NCI-H446 (cell line): ENCODE data around the gene DDAH1.

Experiments
- DNase-seq, 2 experiments: peaks; one replicate each; lab custom pipeline; 2025; lab: John Stamatoyannopoulos, UW

DDAH1 gene

GRCh38 chr1:85393490-85393889, 71.5 kb downstream of the DDAH1 start:
- no peak for DNase-seq

GRCh38 chr1:85388416-85388815, 76.5 kb downstream of the DDAH1 start:
- no peak for DNase-seq

DNA sequence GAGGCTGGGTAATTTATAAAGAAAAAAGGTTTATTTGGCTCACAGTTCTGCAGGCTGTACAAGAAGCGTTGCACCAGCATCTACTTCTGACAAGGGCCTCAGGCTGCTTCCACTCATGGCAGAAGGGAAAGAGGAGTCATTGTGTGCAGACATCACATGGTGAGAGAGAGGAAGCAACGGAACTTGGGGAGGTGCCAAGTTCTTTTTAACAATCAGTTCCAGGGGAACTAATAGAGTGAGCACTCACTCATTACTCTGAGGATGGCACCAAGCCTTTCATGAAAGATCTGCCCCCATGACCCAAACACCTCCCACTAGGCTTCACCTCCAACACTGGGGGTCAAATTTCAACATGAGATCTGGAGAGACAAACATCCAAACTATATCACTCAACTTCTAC, 77.2 kb downstream of the DDAH1 start:
- no peak for DNase-seq

- DNase-seq: no peak
Measured at GRCh38 chr1:85386068-85386722, 78.8 kb downstream of the DDAH1 start.

DNA sequence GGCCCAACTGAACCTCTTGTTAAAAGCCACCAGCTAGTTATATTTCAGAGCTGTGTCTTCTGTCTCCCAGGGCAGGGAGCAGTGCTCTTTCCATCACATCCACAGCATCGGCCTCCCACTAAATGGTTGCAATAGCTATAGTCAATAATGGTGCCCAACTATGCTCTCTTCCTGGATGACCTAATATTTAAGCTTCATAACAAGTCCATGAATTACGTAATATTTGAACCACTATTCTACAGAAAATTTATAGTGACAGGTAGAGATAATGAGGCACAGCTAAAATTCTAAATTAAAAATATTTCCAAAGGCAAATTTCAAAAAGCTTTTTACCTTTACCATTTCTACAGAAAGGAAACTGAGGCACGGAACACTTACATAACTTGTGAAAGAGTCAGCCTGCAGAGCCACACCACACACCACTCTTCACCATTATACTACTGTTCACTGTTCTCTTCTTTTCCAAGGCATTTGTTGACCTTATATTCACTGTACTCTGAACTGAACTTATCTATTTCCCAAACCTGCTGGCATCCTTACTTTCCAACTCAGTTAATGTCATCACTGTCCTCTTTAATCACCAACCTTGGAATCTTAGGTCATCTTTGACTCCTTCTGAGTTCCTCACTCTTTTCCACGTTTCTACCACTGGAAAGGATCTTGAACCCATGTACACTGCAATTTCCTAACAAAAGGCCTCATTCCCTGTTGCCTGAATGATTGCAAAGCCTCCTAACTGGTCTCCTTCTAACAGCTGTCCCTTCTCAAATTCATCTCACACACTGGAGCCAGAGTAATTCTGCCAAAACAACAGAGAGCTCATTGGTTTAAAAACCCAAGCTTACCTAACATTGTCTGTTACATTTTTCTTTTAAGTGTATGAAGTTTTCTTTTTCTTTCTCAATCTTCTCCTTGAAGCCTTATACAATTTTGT, 85.5 kb downstream of the DDAH1 start:
- peak in 1 of 2 experiments; percentile 11 for DNase-seq

GRCh38 chr1:85378534-85378933, 86.4 kb downstream of the DDAH1 start:
- DNase-seq: no peak

DNA sequence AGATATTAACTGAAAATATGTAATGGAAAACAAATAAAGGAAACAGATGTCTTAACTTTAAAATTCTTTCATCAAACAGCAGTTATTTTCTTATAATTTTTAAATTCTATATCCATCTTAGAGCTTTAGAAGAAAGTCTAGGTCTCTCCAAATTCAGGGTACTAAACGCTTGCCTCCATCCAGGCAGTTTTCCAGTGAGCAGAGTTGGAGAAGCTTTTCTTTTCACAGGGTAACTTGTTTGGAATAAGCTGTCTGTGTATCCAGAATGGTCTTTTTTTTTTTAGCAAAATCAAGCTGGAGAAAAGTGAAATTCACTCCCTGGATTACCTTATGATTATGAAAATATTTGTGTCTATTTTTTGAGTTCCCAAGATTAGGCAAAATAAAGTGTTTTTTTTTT, 88.6 kb downstream of the DDAH1 start:
- DNase-seq: no peak

DNA sequence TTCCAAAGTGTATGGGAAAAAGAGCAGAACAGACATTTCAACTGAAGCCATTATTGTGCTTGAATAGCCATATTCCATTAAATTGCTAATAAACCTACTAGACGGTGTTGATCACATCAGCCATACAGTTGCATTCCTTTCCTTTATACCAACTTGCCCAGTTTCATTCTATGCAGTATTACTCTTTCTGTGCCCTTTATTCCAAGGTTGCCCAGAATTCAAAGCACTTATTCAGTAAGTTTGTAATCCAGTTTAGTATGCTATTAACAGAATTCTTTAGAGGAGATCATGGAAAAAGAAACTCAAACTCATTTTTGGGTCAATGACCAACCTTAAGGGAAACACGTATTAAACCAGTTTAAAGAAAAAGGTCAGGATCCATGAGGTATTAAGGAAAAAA, 89.5 kb downstream of the DDAH1 start:
- no peak for DNase-seq

DNA sequence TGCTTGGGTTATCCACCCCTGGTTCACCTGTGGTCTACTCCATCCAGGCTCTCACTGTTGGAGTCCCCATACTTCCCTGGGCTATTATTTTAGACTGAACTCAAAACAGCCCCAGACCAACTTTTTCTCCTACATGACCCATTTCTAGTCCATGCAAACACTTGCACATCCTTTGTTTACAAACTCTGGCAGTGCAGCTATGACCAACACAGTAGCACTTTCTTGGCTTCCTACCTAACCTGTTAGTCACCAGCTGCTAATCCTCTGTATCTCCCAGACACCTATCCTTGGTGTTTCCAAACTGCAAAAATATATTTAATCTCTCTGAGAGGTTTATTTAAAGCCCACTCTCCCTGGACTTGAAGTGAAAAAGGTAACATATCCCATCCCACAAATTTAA, 90.8 kb downstream of the DDAH1 start:
- DNase-seq: no peak

DNA sequence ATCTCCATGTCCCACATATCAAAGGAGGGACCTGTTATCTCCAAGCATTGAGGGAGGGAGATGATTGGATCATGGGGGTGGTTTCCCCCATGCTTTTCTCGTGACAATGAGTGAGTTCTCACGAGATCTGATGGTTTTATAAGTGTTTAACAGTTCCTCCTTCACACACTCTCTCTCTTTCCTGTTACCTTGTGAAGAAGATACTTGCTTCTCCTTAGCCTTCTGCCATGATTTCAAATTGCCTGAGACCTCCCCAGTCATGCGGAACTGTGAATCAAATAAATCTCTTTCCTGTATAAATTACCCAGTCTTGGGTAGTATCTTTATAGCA, 91.6 kb downstream of the DDAH1 start:
- DNase-seq: no peak

- DNase-seq: peak in 1 of 2 experiments; percentile 47
Measured at GRCh38 chr1:85372683-85373377, 92.1 kb downstream of the DDAH1 start.

GRCh38 chr1:85371021-85371420, 93.9 kb downstream of the DDAH1 start:
- no peak for DNase-seq

- DNase-seq: no peak
Measured at GRCh38 chr1:85368073-85368770, 96.7 kb downstream of the DDAH1 start.

DNA sequence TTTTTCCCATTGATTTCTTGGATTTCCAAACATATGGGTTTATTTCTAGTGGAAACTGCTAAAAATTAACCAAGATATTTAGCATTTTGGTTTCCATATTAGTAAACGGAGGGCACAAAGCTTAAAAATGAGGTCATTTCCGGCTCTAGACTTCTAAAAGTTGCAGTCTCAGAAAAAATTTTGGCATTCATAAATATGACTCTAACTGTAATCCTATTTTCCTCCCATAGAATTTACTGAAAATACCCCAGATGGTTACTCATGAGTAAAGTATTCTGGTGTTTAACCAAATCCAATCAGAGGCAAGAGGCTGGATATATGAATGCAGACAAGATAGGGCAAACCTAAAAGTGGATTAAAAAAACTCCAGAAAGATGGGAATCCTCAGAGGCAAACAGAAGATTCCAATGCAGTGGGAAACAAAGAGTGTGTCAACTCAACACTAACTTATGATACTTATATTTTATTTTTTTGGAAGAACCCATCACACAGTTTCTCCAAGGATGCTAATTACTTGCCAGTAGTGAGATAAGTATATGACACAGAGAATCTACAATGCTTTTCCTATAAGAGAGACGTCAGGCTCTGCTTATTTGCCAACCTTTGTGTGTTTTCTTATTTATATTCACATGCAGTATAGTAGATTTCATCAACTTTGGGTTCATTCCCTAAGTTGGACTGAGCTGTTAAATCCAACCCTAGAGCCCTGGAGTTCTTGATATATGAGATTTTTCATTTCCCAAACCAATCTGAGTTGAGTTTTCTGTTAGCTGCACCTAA, 98.4 kb downstream of the DDAH1 start:
- no peak for DNase-seq

DNA sequence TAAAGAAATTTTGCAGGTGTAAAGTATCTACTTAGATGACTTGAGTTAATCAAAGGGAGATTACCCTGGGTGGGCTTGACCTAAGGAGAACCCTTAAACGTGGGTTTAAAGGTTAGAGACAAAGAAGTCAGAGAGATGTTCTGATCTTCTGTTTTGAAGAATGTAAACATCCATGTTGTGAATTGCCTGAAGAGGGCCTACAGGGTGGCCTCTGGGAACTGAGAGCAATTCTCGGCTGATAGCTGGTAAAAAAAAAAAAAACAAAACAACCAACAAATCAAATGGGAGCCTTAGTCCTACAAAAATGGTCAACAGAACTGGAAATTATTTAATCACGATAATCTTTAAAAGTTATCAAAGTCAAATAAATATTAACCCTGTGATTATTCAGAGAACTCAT, 99.1 kb downstream of the DDAH1 start:
- DNase-seq: no peak

DNA sequence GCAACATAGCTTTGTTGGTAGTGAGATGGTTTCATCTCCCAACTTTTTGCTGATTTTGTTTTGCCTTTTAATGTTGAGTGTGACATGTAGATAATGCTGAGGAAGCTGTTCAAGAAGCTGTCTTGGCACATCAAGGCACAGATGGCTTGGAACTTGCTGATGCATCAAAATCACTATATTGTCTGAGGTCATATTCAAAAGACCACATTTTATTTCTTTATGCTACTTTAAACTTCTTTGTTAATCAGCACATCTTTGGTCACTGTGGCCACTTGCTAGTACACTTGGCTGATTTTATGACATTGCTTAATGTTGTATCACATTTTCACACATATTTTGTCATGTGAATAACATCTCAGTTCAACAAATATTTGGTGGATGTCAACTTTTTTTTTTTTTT, 101.4 kb downstream of the DDAH1 start:
- peak in 1 of 2 experiments; percentile 21 for DNase-seq

DNA sequence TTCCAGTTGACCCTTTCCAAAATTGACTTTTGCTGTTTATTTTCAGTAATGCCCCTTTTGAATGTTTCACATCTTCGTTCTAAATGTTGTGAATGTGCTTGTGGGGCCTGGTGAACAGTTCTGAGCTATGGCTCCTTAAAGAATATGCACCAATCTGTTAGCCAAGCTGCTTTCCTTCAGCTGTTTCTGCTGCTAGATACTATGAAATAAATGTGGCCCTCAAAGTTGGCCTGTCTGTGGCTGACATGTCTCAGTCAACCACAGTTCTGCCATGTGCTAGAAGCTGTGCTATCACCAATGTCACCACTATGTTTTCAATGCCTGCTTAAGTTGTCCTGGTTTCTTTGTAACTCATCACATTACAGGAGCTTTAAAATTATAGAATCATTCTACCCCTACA, 101.9 kb downstream of the DDAH1 start:
- DNase-seq: peak in 1 of 2 experiments; percentile 36

DNA sequence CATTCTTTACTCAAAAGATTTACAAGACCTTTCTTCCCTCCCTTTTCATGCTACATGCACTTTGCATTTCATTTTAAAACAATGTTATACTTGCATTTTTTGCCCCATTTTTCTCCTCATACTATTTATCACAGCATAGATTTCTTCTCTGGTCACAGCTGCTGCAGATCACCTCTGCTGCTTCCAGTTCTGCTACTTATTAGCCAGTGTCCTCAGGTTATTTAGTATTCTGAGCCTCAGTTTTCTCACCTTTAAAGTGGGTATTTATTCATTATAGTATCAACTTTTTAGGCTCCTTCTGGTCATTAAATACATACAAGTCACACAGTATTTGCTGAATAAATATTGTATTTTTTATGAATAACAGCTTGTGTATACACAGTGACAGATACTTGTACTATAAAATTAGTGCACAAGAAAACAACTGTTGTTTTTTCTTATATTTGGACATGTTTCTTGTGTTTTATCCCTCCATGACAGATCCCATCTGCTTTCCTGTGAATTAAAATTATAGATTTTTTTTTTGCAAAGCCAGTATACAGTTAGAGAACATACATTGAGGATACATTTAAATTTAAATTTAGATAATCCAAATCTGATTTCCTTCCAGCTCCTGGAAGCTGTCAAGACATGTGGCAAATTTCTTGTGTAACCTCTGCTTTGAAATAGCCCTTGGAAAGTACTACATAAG, 103.2 kb downstream of the DDAH1 start:
- DNase-seq: no peak

DNA sequence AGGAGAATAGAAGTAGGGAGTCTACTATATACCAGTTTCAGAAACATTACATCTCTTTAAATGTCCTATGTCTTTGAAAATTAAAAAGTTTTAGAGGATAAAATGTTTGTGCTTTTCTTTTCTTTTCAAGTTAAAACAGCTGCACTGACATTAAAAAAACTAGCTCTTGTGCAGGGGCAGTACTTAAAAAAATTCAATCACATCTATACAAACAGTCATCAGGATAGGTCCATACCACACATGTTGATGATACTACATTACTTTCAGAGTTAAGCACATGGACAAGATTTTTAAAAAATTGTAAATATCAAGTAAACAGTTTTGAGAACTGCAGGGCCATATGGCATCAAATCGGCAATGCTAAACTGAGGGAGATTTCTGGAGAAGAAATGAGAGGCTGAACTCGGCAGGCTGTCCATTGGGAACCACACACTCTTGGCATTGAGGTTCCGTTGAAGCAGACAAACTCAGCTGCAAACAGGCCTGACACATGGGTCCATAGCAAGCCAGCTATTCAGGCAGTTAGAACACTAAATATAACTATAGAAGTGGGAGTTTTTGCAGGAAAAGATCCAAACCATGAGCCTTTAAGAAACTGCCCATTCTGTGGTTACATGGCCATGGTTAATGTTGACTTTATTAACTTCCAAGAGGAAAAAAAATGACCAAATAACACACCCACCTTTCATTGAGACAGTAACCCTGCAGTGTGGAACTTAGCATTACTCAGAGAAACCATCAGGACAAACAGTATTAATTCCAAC, 104.0 kb downstream of the DDAH1 start:
- DNase-seq: peak; percentile 21 to 77
